SU-DHL-6 (cell line): Measurements from ENCODE around the gene PYGB.

ENCODE experiments used
- H2AFZ ChIP-seq: fragments of 200-600 bp; sonication (generic); 2 replicates; pipeline ENCODE4 v1.6.1; 2014; ENCODE audit warnings: low read depth, mild to moderate bottlenecking, moderate library complexity, mixed read lengths, antibody characterized with exemption, low read length; ENCODE audit not compliant: severe bottlenecking
- H3F3A ChIP-seq: fragments of 200-600 bp; shearing (Covaris generic); 2 replicates; pipeline ENCODE4 v1.6.0; 2016; ENCODE audit warnings: antibody characterized with exemption, mild to moderate bottlenecking; ENCODE audit not compliant: insufficient read depth
- H3K27ac ChIP-seq: fragments of 200-600 bp; sonication (generic); 2 replicates; pipeline ENCODE4 v1.5.1; 2016; ENCODE audit warnings: low read depth, mild to moderate bottlenecking, low read length, moderate library complexity, mixed read lengths
- H3K27me3 ChIP-seq: fragments of 200-600 bp; sonication (generic), shearing (Covaris generic); 2 replicates; pipeline ENCODE4 v1.6.0; 2014; ENCODE audit warnings: mild to moderate bottlenecking, low read length
- H3K36me3 ChIP-seq: fragments of 200-600 bp; sonication (generic); 2 replicates; pipeline ENCODE4 v1.6.1; 2014; ENCODE audit warnings: mild to moderate bottlenecking, low read length, mixed read lengths
- H3K4me2 ChIP-seq: fragments of 300-600, 200-600 bp; shearing (Covaris generic), sonication (generic); 2 replicates; pipeline ENCODE4 v1.6.0; 2014; ENCODE audit warnings: low read length, low read depth, mild to moderate bottlenecking; ENCODE audit not compliant: poor library complexity, severe bottlenecking
- H3K4me3 ChIP-seq: fragments of 200-600 bp; sonication (generic); 2 replicates; pipeline ENCODE4 v1.5.1; 2014; ENCODE audit warnings: antibody characterized with exemption, low read length, mild to moderate bottlenecking, mixed read lengths; ENCODE audit not compliant: insufficient read depth, poor library complexity, severe bottlenecking
- H3K79me2 ChIP-seq: fragments of 200-600 bp; sonication (generic); 2 replicates; pipeline ENCODE4 v1.6.1; 2014; ENCODE audit warnings: mild to moderate bottlenecking, low read length, moderate library complexity; ENCODE audit not compliant: insufficient read depth
- H3K9ac ChIP-seq: fragments of 200-600 bp; sonication (generic); 2 replicates; pipeline ENCODE4 v1.7.0; 2014; ENCODE audit warnings: mild to moderate bottlenecking, low read length
- H3K9me2 ChIP-seq: fragments of 200-600 bp; sonication (generic); replicated peaks from 2 replicates; pipeline ENCODE4 v1.6.1; 2014; ENCODE audit warnings: low read length; ENCODE audit not compliant: insufficient read depth
- H3K9me3 ChIP-seq: fragments of 200-600 bp; sonication (generic); 2 replicates; pipeline ENCODE4 v1.6.1; 2014; ENCODE audit warnings: low read length, mixed read lengths; ENCODE audit not compliant: insufficient read depth
- H4K20me1 ChIP-seq: fragments of 200-600 bp; sonication (generic); 2 replicates; pipeline ENCODE4 v1.6.1; 2014; ENCODE audit warnings: low read depth, mild to moderate bottlenecking, antibody characterized with exemption, low read length, moderate library complexity, mixed read lengths
- EZH2phosphoT487 ChIP-seq: fragments of 200-600 bp; sonication (generic), shearing (Covaris generic); conservative IDR thresholded peaks from 2 replicates; pipeline ENCODE4 v1.6.1; 2018; ENCODE audit warnings: mild to moderate bottlenecking, antibody characterized with exemption, low read length, moderate library complexity, mixed read lengths
- TF ChIP-seq, protein P1 (sequence below): fragments of 200-600 bp; sonication (generic); IDR thresholded peaks from one replicate; pipeline ENCODE4 v1.5.1; 2017; ENCODE audit warnings: antibody characterized with exemption, mild to moderate bottlenecking, low read length, moderate library complexity; ENCODE audit not compliant: insufficient read depth, poor library complexity, severe bottlenecking

The PYGB gene

DNA sequence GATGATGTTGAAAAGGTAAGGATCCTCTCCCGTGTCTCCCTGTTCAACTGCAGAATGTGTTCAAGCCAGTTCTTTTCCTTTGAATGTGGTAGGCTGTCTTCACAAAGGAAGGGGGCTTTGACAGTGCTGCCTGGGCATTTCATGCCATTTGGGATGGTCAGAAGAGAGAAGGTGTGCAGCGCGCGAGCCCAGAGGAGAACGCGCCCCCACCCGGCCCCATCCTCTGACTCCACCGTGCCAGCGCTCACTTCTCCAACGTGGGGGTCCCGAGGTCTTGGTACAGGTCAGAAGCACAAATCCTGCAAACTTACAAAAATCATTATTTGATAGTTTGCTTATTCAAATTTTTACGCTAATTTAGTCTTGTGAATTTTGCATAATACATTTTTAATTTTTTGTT, 38.0 kb upstream of the PYGB start:
- Histone ChIP-seq H2AFZ (no peak overlapping the region), H3K27ac (no peak overlapping the region), H3K9me3 (no peaks in the 10 kb centered on the region), H3K36me3 (no peaks in the 10 kb centered on the region), H3K9ac (no peak overlapping the region), H3K4me2 (no peak overlapping the region), H3F3A (no peaks in the 10 kb centered on the region), H4K20me1 (no peaks in the 10 kb centered on the region), H3K27me3 (no peaks in the 10 kb centered on the region), H3K79me2 (no peaks in the 10 kb centered on the region), H3K4me3 (no peak overlapping the region), H3K9me2 (no peaks in the 10 kb centered on the region)
- no peak for TF ChIP-seq EZH2phosphoT487
- TF ChIP-seq, protein P1, sequence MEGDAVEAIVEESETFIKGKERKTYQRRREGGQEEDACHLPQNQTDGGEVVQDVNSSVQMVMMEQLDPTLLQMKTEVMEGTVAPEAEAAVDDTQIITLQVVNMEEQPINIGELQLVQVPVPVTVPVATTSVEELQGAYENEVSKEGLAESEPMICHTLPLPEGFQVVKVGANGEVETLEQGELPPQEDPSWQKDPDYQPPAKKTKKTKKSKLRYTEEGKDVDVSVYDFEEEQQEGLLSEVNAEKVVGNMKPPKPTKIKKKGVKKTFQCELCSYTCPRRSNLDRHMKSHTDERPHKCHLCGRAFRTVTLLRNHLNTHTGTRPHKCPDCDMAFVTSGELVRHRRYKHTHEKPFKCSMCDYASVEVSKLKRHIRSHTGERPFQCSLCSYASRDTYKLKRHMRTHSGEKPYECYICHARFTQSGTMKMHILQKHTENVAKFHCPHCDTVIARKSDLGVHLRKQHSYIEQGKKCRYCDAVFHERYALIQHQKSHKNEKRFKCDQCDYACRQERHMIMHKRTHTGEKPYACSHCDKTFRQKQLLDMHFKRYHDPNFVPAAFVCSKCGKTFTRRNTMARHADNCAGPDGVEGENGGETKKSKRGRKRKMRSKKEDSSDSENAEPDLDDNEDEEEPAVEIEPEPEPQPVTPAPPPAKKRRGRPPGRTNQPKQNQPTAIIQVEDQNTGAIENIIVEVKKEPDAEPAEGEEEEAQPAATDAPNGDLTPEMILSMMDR = no peak

DNA sequence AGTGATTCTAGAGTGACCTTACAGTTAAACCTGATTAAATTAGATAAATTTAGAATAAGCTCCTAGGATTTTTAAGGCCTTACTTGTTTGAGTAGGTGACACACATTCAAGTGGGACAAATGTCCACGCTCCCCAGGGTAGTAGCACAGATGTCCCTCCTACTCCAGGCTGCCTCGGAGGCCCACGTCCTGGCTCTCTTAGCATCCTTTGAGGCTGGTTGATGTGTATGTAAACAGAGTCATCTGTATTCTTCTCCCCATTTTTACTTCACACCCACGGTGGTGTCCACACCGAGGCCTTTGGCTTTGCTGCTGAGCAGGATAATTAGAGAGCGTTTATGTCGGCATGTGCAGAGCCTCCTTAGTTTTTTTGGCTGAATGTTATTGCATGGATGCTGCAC, 36.6 kb upstream of the PYGB start:
- no peaks in the 10 kb centered on the region for H3K36me3 ChIP-seq
- no peaks in the 10 kb centered on the region for H3F3A ChIP-seq
- no peaks in the 10 kb centered on the region for H3K27me3 ChIP-seq
- H3K4me2 ChIP-seq = no peak overlapping the region
- H4K20me1 ChIP-seq = no peaks in the 10 kb centered on the region
- H3K9me3 ChIP-seq = no peaks in the 10 kb centered on the region
- no peak for TF ChIP-seq EZH2phosphoT487
- TF ChIP-seq, protein P1 = no peak
- no peaks in the 10 kb centered on the region for H3K9me2 ChIP-seq
- no peak overlapping the region for H3K27ac ChIP-seq
- H3K79me2 ChIP-seq = no peaks in the 10 kb centered on the region
- H3K4me3 ChIP-seq = no peak overlapping the region
- no peak overlapping the region for H2AFZ ChIP-seq
- H3K9ac ChIP-seq = no peak overlapping the region

DNA sequence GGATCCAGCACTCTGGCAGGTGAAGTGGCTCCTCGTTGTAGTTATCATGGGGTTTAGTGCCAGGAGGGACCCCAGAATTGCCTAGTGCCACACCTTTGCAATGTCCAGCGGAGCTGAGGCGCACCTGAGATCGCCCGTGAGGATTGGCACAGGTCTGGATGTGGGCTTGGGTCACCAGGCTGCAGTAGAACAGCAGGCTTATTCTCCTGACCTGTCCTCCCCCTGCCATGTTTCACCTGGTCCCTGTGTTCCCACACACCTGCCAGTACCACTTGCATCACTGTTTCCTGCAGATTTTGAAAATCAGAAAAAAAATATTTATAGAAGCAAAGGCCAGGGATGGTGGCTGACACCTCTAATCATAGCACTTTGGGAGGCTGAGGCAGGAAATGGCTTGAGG, 35.6 kb upstream of the PYGB start:
- Histone ChIP-seq H3K27ac (no peak overlapping the region), H3K36me3 (no peaks in the 10 kb centered on the region), H3K9ac (no peak overlapping the region), H3K27me3 (no peaks in the 10 kb centered on the region), H3K4me3 (no peak overlapping the region), H3F3A (no peaks in the 10 kb centered on the region), H3K4me2 (no peak overlapping the region), H3K9me2 (no peaks in the 10 kb centered on the region), H2AFZ (no peak overlapping the region), H4K20me1 (no peaks in the 10 kb centered on the region), H3K79me2 (no peaks in the 10 kb centered on the region), H3K9me3 (no peaks in the 10 kb centered on the region)
- no peak for TF ChIP-seq EZH2phosphoT487
- TF ChIP-seq, protein P1 = no peak
